Measurements from ENCODE around the gene ABCA5. TPM values are rescaled to one million over a fixed set of nuclear protein-coding genes. Genes with fewer than 3 reads are reported as not detected.

Gene ABCA5
- total and polyA plus RNA-seq, 2 of the 13 experiments (the other 11 are each of a cell fraction or from before 2014, with no cell fraction given) = 9.7 to 10.1 TPM

DNA sequence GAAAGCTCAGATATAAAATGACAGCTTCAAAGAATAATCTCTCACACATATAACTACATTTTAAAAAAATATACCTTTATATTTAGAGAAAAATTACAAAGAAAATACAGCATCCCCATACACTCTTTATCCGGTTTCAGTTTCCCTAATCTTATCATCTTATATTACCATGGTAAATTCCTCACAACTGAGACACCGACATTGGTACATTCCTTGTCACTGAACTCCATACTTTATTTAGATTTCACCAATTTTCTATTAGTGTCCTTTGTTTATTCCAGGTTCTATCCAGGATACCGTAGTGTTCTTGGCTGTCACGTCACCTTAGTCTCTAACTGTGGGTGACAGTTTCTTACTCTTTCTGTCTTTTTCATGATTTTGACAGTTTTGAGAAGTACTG is 76.3 kb downstream of the ABCA5 start:
- in situ Hi-C loops (cut with HindIII; ENCODE audit: extremely low pct_ligation_motif_present, low pct_unique_long_range_greater_than_20kb) (no loop called here), intact Hi-C loops (cut with micrococcal nuclease; ENCODE audit: unreplicated experiment) (no loop called here)
- Histone ChIP-seq H3K27ac (ENCODE audit: extremely low read length, insufficient read depth, low read length) (no peak overlapping the region), H3K4me2 (ENCODE audit: low read depth, low read length) (no peak overlapping the region), H3K9ac (ENCODE audit: insufficient read depth, low read depth, low read length) (no peak overlapping the region), H3K9me3 (ENCODE audit: low read length) (no peaks in the 10 kb centered on the region), H3K36me3 (replicated peaks in 1 of 2; ENCODE audit: control insufficient read depth in 1 of 2, insufficient read depth in 2 of 2, low read length in 2 of 2) (peaks cover 0 to 1% of the 10 kb centered on the region in 2 experiments; a peak in 1 of 5 replicates), H2AFZ (ENCODE audit: low read length) (no peak overlapping the region), H3K27me3 (ENCODE audit: control insufficient read depth in 1 of 2, insufficient read depth in 2 of 2, low read length in 2 of 2) (no peaks in the 10 kb centered on the region), H4K20me1 (ENCODE audit: insufficient read depth, low read length) (no peaks in the 10 kb centered on the region), H3K4me1 (ENCODE audit: insufficient read depth, low read length) (no peaks in the 10 kb centered on the region), H3K79me2 (ENCODE audit: insufficient read depth, low read length) (no peaks in the 10 kb centered on the region), H3K4me3 (replicated peaks in 1 of 3; ENCODE audit: insufficient read depth in 1 of 3, low read depth in 2 of 3, low read length in 3 of 3) (no peak overlapping the region)
- ATAC-seq (no peak), DNase-seq (ENCODE audit: low spot score) (no peak), FAIRE-seq (no peak)
- no TSS peak for BruUV-seq (replicated peaks)
- ChIA-PET POLR2A (no interaction called here), CTCF (ENCODE audit: low intra/inter-chr PET ratio, low total read pairs) (no interaction called here)
- TF ChIP-seq PTBP1 (IDR thresholded peaks at IDR 0.05; ENCODE audit: low read depth, low read length, poor library complexity, severe bottlenecking) = no peak
- no peak for TF ChIP-seq PHB2 (IDR thresholded peaks at IDR 0.05; ENCODE audit: partially characterized antibody)
- TF ChIP-seq ATF1 (CRISPR knock-in tag; IDR thresholded peaks at IDR 0.05) = no peak
- no peak for TF ChIP-seq SATB2 (CRISPR knock-in tag; IDR thresholded peaks at IDR 0.05)
- no peak for TF ChIP-seq ZNF574 (CRISPR knock-in tag; IDR thresholded peaks at IDR 0.05)
- TF ChIP-seq IRF2 (CRISPR knock-in tag; IDR thresholded peaks at IDR 0.05) = no peak
- no peak for TF ChIP-seq ZNF879 (CRISPR knock-in tag; IDR thresholded peaks at IDR 0.05)
- no peak for TF ChIP-seq PPARG (CRISPR knock-in tag; conservative IDR thresholded peaks at IDR 0.05)
- no peak for TF ChIP-seq ZXDC (CRISPR knock-in tag; IDR thresholded peaks at IDR 0.05)
- no peak for TF ChIP-seq SP5 (CRISPR knock-in tag; IDR thresholded peaks at IDR 0.05; ENCODE audit: borderline replicate concordance, low read depth)
- TF ChIP-seq IRX3 (CRISPR knock-in tag; IDR thresholded peaks at IDR 0.05; ENCODE audit: borderline replicate concordance, low read depth) = no peak
- no peak for TF ChIP-seq ZNF782 (CRISPR knock-in tag; IDR thresholded peaks at IDR 0.05; ENCODE audit: borderline replicate concordance)
- no peak for TF ChIP-seq RAD21 (CRISPR knock-in tag; IDR thresholded peaks at IDR 0.05)
- TF ChIP-seq ASH2L (IDR thresholded peaks at IDR 0.05; ENCODE audit: insufficient read length, low read depth, low read length) = no peak
- no peak for TF ChIP-seq ZBTB38 (CRISPR knock-in tag; IDR thresholded peaks at IDR 0.05)
- TF ChIP-seq, protein P1, sequence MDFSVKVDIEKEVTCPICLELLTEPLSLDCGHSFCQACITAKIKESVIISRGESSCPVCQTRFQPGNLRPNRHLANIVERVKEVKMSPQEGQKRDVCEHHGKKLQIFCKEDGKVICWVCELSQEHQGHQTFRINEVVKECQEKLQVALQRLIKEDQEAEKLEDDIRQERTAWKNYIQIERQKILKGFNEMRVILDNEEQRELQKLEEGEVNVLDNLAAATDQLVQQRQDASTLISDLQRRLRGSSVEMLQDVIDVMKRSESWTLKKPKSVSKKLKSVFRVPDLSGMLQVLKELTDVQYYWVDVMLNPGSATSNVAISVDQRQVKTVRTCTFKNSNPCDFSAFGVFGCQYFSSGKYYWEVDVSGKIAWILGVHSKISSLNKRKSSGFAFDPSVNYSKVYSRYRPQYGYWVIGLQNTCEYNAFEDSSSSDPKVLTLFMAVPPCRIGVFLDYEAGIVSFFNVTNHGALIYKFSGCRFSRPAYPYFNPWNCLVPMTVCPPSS (IDR thresholded peaks at IDR 0.05) = no peak
- TF ChIP-seq ZNF850 (CRISPR knock-in tag; conservative IDR thresholded peaks at IDR 0.05) = no peak
- no peak for TF ChIP-seq ZNF75D (CRISPR knock-in tag; IDR thresholded peaks at IDR 0.05; ENCODE audit: borderline replicate concordance)
- 96% methylated on average over 4 of the region's 4 CpGs for WGBS (ENCODE audit: low lambda C conversion rate)
